ENCODE measurements around the gene FMNL2.

FMNL2 gene

GRCh38 chr2:152428800-152429582 lies 94.0 kb downstream of the FMNL2 start:
- peak; percentile 25 for DNase-seq

DNA sequence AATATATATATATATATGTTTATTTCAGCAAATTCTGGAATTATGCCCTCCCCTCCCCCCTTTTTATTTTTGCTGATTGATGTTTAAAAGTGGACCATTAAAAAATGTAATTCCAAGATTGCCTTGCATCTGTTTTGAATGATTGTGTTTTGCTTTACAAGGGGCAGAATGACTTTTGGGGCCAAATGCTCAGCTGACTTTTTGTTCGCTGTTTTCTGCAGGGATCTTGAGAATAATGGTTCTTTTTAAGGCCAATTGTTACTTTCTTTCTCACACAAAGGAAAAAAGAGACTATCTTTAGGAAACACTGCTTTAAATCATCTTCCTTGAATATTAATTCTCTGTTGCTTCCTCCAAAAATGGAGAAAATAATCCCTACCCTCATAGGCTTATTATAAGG lies 95.9 kb downstream of the FMNL2 start:
- DNase-seq, result no peak

DNA sequence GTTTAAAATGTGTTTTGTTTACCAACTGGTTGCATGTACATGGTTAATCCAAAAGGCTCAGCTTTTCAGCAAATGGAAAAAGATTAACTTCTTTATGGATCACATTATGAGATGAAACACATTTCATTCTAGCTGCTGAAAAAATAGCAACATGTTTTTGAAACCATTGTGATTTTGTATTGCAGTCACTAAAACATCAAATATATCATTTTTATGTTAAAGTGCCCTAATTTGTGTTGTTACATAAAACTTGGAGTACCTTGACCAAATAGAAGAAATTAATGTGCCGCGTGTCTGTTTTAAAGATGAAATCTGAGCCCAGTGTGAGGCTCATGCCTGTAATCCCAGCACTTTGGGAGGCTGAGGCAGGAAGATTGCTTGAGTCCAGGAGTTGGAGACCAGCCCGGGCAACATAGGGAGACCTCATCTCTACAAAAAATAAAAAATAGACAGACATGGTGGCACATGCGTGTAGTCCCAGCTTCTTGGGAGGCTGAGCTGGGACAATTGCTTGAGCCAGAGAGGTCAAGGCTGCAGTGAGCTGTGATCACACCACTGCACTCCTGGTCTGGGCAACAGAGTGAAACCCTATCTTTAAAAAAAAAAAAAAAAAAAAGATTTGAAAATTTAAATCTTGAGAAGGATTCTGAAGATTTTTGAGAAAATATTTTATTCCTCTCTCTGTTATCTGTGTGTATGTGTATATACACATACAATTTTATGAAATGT lies 96.6 kb downstream of the FMNL2 start:
- DNase-seq, result no peak

- DNase-seq, result no peak
Measured at GRCh38 chr2:152432206-152432653, 97.3 kb downstream of the FMNL2 start.

DNA sequence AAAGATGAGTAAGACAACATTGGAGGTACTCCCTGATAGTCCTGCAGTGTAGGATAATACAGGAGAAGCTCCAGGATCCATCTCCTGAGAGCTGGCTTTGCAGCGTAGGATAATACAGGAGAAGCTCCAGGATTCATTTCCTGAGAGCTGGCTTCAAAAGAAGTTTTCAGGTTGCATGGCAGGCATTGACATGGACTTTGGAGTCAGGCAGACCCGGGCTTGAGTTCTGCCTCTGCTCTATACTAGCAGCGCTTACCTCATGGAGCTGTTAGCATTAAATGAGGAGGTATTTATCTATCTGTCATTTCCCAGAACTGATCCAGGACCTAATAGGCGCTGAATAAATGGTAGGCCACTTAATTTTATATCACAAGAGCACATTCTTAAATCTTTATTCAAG lies 97.8 kb downstream of the FMNL2 start:
- DNase-seq, result no peak

- no peak for DNase-seq
Measured at GRCh38 chr2:152433289-152433688, 98.3 kb downstream of the FMNL2 start.

DNA sequence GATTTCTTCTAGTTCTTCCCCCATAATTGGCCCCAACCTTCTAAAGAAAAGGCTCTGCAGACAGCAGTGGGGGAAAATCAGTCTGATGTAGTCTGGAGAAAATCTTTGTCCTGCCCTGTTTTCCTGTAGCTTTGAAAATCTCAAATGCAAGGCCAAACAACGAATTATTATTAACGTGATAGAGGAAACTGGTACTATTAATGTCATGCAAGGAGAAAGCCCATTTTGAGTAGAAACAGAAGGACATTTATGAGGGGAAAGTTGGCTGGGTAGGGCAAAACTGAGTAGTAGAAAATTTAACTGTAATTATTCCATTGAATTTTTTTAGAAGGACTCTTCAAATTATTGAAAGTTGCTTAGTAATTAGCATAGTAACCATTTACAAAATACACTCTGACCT lies 98.8 kb downstream of the FMNL2 start:
- DNase-seq, result no peak

DNA sequence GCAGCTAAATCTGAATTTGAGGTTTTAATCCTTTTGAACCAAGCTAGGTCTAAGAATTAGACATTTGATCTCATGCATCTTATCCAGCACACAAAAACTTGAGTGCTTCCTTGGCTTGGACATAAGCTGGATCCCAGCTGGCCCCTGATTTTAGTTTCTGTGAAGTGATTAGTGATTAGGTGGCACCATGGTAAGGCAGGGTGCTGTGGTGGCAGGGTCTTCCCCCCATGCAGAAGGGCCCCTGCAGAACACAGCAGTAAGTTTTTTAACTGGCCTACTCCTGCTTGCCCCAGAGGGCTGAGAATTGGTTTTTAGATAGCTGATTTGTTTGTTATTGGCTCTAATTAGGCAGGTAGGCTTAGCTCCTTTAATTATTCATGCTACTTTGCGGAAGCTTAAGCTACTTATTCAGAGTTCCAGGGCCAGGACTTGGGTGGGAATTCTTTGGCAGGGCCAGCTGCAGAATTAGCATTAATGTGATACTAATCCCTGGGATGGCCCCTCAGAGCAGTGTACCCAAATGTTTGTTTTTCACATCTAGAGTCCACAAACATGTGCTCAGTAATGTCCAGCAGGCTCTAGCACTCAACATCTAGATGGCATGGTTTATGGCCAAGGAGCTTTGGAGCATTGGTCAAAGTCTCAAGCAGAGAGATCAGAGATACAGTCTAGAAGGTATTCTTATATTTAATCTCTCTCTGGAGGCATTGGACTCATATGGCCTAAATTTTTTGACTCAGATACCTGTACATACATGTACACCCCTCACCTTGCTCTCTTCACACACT lies 99.6 kb downstream of the FMNL2 start:
- DNase-seq, result no peak

- DNase-seq, result no peak
Measured at GRCh38 chr2:152436148-152436547, 101.2 kb downstream of the FMNL2 start.

DNA sequence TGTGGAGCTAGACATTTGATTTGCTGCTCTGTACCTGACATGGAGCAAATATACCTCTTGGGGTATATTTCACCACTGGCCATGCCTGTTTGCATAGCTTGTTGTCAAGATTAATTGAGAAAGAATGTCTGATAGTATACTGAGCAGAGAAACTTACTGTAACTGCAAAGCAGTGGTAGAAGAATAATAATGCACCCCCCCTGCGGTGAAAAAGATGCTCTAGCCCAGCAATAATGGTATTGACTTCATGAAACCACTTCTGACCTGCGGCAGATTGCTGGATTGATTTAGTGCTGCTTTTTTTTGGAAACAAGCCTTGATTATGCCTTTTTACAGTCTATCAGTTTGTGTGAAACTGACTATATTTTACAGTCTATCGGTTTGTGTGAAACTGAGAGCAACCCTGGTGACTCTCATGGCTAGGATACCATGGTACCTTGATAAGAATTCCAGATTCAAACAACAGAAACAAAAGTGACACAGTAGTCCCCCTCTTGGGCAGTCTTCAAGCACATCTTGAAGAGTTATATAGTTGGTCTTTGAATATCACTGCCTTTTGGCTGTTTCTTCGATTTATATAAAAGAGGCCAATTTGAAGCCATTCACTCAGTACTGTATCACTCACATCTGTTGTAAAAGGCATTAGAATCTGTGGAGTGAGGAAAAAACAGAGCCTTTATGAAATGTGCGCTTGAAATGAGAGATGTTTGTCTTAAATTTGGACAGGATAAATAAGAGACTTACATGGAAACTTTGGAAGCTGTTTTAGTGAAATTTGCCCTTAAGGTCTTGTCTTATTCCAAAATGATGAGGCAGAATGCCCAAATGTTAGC lies 102.5 kb downstream of the FMNL2 start:
- DNase-seq, result no peak

DNA sequence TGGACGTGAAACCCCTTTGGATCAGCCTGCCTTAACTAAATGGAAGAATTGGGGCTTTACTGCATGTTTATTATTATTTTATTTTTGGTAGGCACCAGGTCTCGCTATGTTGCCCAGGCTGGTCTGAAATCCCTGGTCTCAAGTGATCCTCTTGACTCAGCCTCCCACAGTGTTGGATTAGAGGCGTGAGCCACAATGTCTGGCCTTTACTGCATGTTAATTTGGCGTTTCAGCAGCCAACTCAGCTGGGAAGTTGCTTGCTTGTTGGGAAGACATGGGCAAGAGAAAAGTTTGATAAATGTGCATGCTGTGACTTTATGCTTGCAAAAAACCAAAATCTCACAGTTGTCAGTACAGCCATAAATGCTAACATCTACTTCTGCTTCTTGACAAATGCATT lies 105.1 kb downstream of the FMNL2 start:
- DNase-seq, result no peak

- no peak for DNase-seq
Measured at GRCh38 chr2:152440460-152440859, 105.5 kb downstream of the FMNL2 start.

DNA sequence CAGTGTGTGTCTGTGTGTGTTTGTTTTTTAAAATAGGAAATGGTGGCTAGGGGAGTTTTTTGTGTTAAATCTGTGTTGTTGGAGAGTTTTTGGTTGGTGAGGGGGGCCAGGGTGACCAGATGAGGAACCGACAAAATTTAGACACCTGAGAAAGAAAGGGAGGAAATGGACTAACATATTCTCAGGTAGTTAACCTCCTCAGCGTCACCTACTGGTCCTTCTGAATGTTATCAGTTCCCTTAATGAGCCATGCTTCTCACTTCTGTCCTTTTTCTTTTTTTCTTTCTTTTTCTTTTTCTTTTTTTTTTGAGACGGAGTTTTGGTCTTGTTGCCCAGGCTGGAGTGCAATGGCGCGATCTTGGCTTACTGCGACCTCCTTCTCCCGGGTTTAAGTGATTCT lies 107.0 kb downstream of the FMNL2 start:
- DNase-seq, result no peak

GRCh38 chr2:152443771-152444170 lies 108.8 kb downstream of the FMNL2 start:
- DNase-seq, result no peak

GRCh38 chr2:152444448-152444847 lies 109.5 kb downstream of the FMNL2 start:
- no peak for DNase-seq

- no peak for DNase-seq
Measured at GRCh38 chr2:152445375-152445774, 110.4 kb downstream of the FMNL2 start.

GRCh38 chr2:152445791-152446201 lies 110.8 kb downstream of the FMNL2 start:
- no peak for DNase-seq

DNA sequence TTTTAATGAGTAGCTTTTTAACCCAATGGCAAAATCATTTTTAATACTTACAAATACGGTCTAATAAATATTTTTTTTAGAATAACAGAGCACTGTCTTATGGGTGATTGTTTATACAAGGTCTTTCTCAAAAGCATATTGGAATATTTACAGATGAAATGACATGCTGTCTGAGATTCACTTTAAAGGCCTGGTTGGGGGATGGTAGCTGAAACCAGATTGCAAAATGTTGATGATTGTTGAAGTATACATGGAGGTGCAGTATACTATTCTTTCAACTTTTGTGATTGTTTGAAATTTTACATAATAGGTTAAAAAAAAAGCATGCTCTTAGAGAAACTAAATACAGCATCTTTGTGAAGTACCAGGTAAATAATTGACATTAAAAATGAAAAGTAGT lies 111.2 kb downstream of the FMNL2 start:
- no peak for DNase-seq

- DNase-seq, result no peak
Measured at GRCh38 chr2:152447897-152448296, 112.9 kb downstream of the FMNL2 start.

DNA sequence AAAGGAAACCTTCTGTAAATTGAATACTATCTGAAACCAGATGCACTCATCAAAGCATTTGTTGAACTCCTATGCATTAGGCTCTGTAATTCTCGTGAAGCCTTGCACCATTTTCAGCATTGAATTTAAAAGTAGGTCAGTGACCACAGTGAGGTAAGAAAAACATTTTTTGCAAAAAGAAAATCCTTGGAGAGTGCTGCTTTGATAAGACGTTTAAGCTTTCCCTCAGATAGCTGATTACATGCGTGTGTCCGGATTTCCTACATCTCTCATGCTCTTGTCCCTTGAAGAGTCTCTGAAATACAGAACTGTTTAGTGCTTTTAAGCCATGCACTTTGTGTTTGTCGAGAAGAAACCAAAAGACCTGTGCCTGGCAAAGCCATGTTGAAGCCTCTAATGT lies 113.6 kb downstream of the FMNL2 start:
- no peak for DNase-seq

DNA sequence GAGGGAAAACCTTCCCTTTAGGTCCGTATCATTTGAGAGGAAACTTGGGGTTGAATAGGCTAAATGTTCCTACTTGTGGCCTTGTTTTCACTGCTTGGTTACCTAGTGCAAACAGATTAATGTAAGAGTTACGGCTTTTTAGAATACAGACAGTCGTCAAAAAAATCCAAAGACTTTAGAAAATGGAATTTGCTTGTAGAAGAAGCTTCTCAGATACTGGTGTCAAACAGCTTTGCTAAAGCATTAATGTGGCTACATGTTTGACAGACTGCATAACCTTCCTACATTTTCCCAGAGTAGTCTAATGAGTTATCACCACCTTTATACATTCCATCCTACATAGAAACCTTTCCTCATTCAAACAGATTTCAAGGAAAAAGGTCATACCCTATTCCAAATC lies 114.6 kb downstream of the FMNL2 start:
- peak; percentile 49 for DNase-seq

- no peak for DNase-seq
Measured at GRCh38 chr2:152450176-152450575, 115.2 kb downstream of the FMNL2 start.
